NCI-H1417 treated with DMSO at 0.1 percent for 48 hours (cell line): ENCODE data around the gene TMEM184A.

Experiments used
- DNase-seq: peaks from one replicate; lab custom pipeline; 2025; lab: John Stamatoyannopoulos, UW

Gene TMEM184A

DNA sequence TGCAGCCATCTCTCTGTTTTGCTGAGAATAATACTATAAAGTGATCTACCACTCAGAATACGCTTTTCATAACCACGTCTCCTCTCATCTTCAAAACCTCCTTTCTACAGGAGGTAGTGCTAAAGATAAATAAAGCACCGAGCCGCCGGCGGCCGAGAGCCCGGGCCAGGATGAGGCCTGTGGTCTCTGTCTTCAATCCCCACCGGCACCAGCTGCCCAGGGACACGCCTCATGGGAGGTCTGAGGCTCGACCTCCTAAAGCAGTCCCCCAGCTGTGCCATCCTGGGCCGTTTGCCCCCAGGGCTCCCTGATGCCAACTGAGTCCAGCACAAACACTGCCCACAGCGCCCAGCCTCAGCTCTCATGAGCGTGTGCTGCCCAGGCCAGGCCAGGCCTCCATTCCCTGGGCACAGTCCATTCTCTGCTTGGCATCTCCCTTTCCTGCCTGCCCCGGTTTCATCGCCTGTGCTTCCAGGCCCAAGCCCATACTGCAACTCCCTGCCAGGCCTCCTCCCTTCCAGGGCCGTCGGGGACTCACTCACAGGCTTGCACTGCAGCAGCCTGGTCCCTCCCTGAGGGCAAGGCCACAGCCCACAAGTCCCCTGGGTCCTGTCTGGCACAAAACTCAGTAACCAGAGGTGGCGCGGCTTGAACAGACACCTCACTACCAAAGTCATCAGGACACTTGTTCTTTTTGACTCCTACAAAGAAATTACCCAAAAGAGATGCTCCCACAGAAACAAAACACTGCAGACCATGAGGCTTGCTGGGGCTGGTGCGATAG lies 54.3 kb downstream of the TMEM184A start:
- no peak for DNase-seq

GRCh38 chr7:1500064-1500807 lies 55.8 kb downstream of the TMEM184A start:
- no peak for DNase-seq

GRCh38 chr7:1499367-1500029 lies 56.5 kb downstream of the TMEM184A start:
- no peak for DNase-seq

- no peak for DNase-seq
Observed at GRCh38 chr7:1498370-1499305, 57.4 kb downstream of the TMEM184A start.

DNA sequence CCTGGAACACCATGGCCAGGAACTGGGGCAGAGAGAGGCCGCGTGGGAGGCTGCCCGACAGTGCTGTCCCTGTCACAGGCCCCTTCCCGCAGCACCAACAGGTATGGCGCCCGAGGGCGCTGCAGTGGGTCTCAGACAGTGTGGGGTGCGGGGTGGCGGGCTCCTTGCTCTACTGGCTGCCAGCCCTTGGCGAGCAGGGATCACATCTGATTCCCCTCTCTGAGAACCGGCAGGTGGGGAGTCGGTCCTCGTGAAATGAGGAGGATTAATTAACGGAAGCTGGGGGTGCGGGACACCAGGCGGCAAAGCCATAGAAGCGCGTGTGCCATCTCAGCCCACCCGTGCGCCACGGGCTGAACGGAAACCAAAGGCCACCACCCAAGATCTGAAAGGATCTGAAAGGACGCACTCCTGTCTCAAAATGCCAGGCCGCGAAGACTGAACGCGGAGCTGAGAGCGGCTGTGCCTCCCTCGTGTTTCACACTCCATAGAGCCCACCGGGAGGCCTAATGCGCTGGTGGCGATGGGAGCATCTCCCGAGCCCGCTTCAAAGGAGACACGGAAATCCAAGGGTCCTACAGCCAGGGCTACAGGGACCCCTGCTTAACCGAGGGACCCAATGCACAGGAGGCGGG lies 58.6 kb downstream of the TMEM184A start:
- DNase-seq: no peak

GRCh38 chr7:1496531-1497292 lies 59.3 kb downstream of the TMEM184A start:
- no peak for DNase-seq

- DNase-seq: no peak
Observed at GRCh38 chr7:1495564-1496242, 60.3 kb downstream of the TMEM184A start.

GRCh38 chr7:1494866-1495563 lies 61.0 kb downstream of the TMEM184A start:
- no peak for DNase-seq

GRCh38 chr7:1494447-1494846 lies 61.6 kb downstream of the TMEM184A start:
- no peak for DNase-seq

- no peak for DNase-seq
Observed at GRCh38 chr7:1493571-1493970, 62.4 kb downstream of the TMEM184A start.

DNA sequence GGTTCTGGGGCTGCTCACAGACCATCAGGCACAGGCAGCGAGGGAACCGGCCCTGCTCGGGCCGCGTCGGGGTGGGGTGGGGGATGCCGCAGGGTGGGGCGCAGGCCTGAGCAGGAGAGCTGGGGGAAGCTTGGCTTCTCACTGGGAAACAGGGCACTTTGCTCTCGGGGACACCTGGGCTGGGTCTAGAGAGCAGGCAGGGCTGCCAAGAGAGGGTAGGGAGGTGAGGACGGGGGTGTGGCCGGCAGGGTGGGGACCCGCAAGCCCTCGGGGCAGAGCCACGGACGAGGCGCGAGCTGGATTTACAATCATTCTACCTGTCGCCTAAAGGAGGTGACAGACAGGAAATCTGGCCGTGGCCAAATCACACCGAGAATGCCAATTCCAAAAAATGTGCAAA lies 62.9 kb downstream of the TMEM184A start:
- no peak for DNase-seq

- DNase-seq: no peak
Observed at GRCh38 chr7:1492640-1493039, 63.4 kb downstream of the TMEM184A start.
